Stimulated activated naive B cell treated with anti-CD40 and anti-IgM and Interleukin-4, amounts not matched to agents 10 μg/mL and 1 μg/mL and 100 μg/mL, for 72 hours (primary cell): ENCODE measurements around the gene KIAA0513.

Experiments
- ATAC-seq, 2 donors: fragments of 150-1000 bp; cut with Tn5 transposase; replicated peaks; 2 replicates each; pipeline ENCODE4 v1.10.0; 2021; ENCODE audit warnings: moderate library complexity in 1 of 2
- DNase-seq: peaks from one replicate; pipeline ENCODE4 v3.0.0; 2021
- H3K27ac Mint-ChIP-seq: one replicate; pipeline ENCODE4 v1.8.0; 2022; ENCODE audit warnings: mild to moderate bottlenecking, mixed read lengths
- H3K27me3 Mint-ChIP-seq, 2 donors: one replicate each; pipeline ENCODE4 v1.8.0; 2022; ENCODE audit warnings: mixed read lengths in 2 of 2
- H3K36me3 Mint-ChIP-seq, 2 donors: one replicate each; pipeline ENCODE4 v1.8.0; 2022; ENCODE audit warnings: mixed read lengths in 2 of 2, mild to moderate bottlenecking in 1 of 2
- H3K4me1 Mint-ChIP-seq, 2 donors: one replicate each; pipeline ENCODE4 v1.8.0; 2022; ENCODE audit warnings: mixed read lengths in 2 of 2, mild to moderate bottlenecking in 1 of 2
- H3K4me3 Mint-ChIP-seq, 2 donors: one replicate each; pipeline ENCODE4 v1.8.0; 2022; ENCODE audit warnings: mild to moderate bottlenecking in 2 of 2, mixed read lengths in 2 of 2, moderate library complexity in 1 of 2
- H3K9me3 Mint-ChIP-seq, 2 donors: one replicate each; pipeline ENCODE4 v1.8.0; 2022; ENCODE audit warnings: mixed read lengths in 2 of 2, mild to moderate bottlenecking in 1 of 2

Gene KIAA0513

GRCh38 chr16:85094176-85094805, 66.7 kb downstream of the KIAA0513 start:
- no peak for ATAC-seq
- no peaks in the 10 kb centered on the region for H3K36me3 Mint-ChIP-seq
- no peak overlapping the region for H3K27ac Mint-ChIP-seq
- H3K4me3 Mint-ChIP-seq: no peak overlapping the region
- no peaks in the 10 kb centered on the region for H3K4me1 Mint-ChIP-seq
- DNase-seq: no peak
- H3K27me3 Mint-ChIP-seq: peaks cover 0 to 17% of the 10 kb centered on the region in 2 donors
- H3K9me3 Mint-ChIP-seq: no peaks in the 10 kb centered on the region

- DNase-seq: no peak
- no peak overlapping the region for H3K27ac Mint-ChIP-seq
- H3K36me3 Mint-ChIP-seq: no peaks in the 10 kb centered on the region
- peaks cover 0 to 17% of the 10 kb centered on the region in 2 donors for H3K27me3 Mint-ChIP-seq
- no peak overlapping the region for H3K4me3 Mint-ChIP-seq
- no peak for ATAC-seq
- H3K9me3 Mint-ChIP-seq: no peaks in the 10 kb centered on the region
- H3K4me1 Mint-ChIP-seq: no peaks in the 10 kb centered on the region
Measured at GRCh38 chr16:85094812-85095211, 67.2 kb downstream of the KIAA0513 start.

- DNase-seq: no peak
- H3K4me3 Mint-ChIP-seq: no peak overlapping the region
Measured at GRCh38 chr16:85096921-85097320, 69.3 kb downstream of the KIAA0513 start.

GRCh38 chr16:85098565-85098964, 71.0 kb downstream of the KIAA0513 start:
- Mint-ChIP-seq H3K4me1 (peaks cover under 1 to 2% of the 10 kb centered on the region in 2 donors), H3K9me3 (no peaks in the 10 kb centered on the region), H3K27me3 (peaks cover 0 to 15% of the 10 kb centered on the region in 2 donors), H3K36me3 (no peaks in the 10 kb centered on the region), H3K27ac (no peak overlapping the region), H3K4me3 (no peak overlapping the region)
- ATAC-seq (no peak), DNase-seq (no peak)

More at GRCh38 chr16:85096921-85097320, 69.3 kb downstream of the KIAA0513 start:
- H3K4me1 Mint-ChIP-seq: no peaks in the 10 kb centered on the region
- no peak overlapping the region for H3K27ac Mint-ChIP-seq
- peaks cover 0 to 17% of the 10 kb centered on the region in 2 donors for H3K27me3 Mint-ChIP-seq
- H3K36me3 Mint-ChIP-seq: no peaks in the 10 kb centered on the region
- no peak for ATAC-seq
- no peaks in the 10 kb centered on the region for H3K9me3 Mint-ChIP-seq

GRCh38 chr16:85100265-85100664, 72.7 kb downstream of the KIAA0513 start:
- no peak overlapping the region for H3K4me3 Mint-ChIP-seq
- DNase-seq: no peak
- no peak for ATAC-seq
- no peaks in the 10 kb centered on the region for H3K9me3 Mint-ChIP-seq
- H3K27ac Mint-ChIP-seq: no peak overlapping the region
- H3K36me3 Mint-ChIP-seq: no peaks in the 10 kb centered on the region
- H3K27me3 Mint-ChIP-seq: no peaks in the 10 kb centered on the region
- H3K4me1 Mint-ChIP-seq: peaks cover 9 to 15% of the 10 kb centered on the region in 2 donors

- ATAC-seq (no peak), DNase-seq (no peak)
- Mint-ChIP-seq H3K4me1 (peaks cover 12 to 21% of the 10 kb centered on the region in 2 donors), H3K9me3 (no peaks in the 10 kb centered on the region), H3K27ac (no peak overlapping the region), H3K36me3 (no peaks in the 10 kb centered on the region), H3K4me3 (no peak overlapping the region), H3K27me3 (no peaks in the 10 kb centered on the region)
Measured at GRCh38 chr16:85101956-85102630, 74.5 kb downstream of the KIAA0513 start.

GRCh38 chr16:85103114-85104079, 75.8 kb downstream of the KIAA0513 start:
- no peak for ATAC-seq

GRCh38 chr16:85104147-85104546, 76.6 kb downstream of the KIAA0513 start:
- H3K9me3 Mint-ChIP-seq: no peaks in the 10 kb centered on the region
- no peaks in the 10 kb centered on the region for H3K36me3 Mint-ChIP-seq
- H3K27me3 Mint-ChIP-seq: no peaks in the 10 kb centered on the region
- DNase-seq (no peak), ATAC-seq (no peak)
- no peak overlapping the region for H3K27ac Mint-ChIP-seq
- no peak overlapping the region for H3K4me3 Mint-ChIP-seq
- H3K4me1 Mint-ChIP-seq: peaks cover 12 to 21% of the 10 kb centered on the region in 2 donors

More at GRCh38 chr16:85103114-85104079, 75.8 kb downstream of the KIAA0513 start:
- H3K4me1 Mint-ChIP-seq: peaks cover 12 to 21% of the 10 kb centered on the region in 2 donors
- no peak overlapping the region for H3K4me3 Mint-ChIP-seq
- H3K36me3 Mint-ChIP-seq: no peaks in the 10 kb centered on the region
- no peaks in the 10 kb centered on the region for H3K27me3 Mint-ChIP-seq
- no peak for DNase-seq
- H3K9me3 Mint-ChIP-seq: no peaks in the 10 kb centered on the region
- H3K27ac Mint-ChIP-seq: no peak overlapping the region

GRCh38 chr16:85104821-85105391, 77.3 kb downstream of the KIAA0513 start:
- DNase-seq (no peak), ATAC-seq (peak; percentile 82 to 84)
- H3K27ac Mint-ChIP-seq: peak overlapping the region; percentile 93
- peak overlapping the region in 1 of 2 donors; percentile 11 for H3K4me3 Mint-ChIP-seq
- no peaks in the 10 kb centered on the region for H3K27me3 Mint-ChIP-seq
- no peaks in the 10 kb centered on the region for H3K36me3 Mint-ChIP-seq
- peaks cover 12 to 21% of the 10 kb centered on the region in 2 donors for H3K4me1 Mint-ChIP-seq
- H3K9me3 Mint-ChIP-seq: no peaks in the 10 kb centered on the region

- no peaks in the 10 kb centered on the region for H3K36me3 Mint-ChIP-seq
- H3K4me1 Mint-ChIP-seq: peaks cover 12 to 21% of the 10 kb centered on the region in 2 donors
- H3K9me3 Mint-ChIP-seq: no peaks in the 10 kb centered on the region
- ATAC-seq (peak in 1 of 2 donors; percentile 12), DNase-seq (no peak)
- no peaks in the 10 kb centered on the region for H3K27me3 Mint-ChIP-seq
- H3K27ac Mint-ChIP-seq: no peak overlapping the region
- no peak overlapping the region for H3K4me3 Mint-ChIP-seq
Measured at GRCh38 chr16:85105475-85105874, 77.9 kb downstream of the KIAA0513 start.

GRCh38 chr16:85107083-85107482, 79.5 kb downstream of the KIAA0513 start:
- Mint-ChIP-seq H3K4me1 (peaks cover 12 to 21% of the 10 kb centered on the region in 2 donors), H3K4me3 (no peak overlapping the region), H3K36me3 (no peaks in the 10 kb centered on the region), H3K27me3 (no peaks in the 10 kb centered on the region), H3K27ac (no peak overlapping the region), H3K9me3 (no peaks in the 10 kb centered on the region)
- no peak for ATAC-seq
- DNase-seq: no peak

- H3K27ac Mint-ChIP-seq: no peak overlapping the region
- no peaks in the 10 kb centered on the region for H3K27me3 Mint-ChIP-seq
- no peak for DNase-seq
- H3K4me1 Mint-ChIP-seq: peaks cover 12 to 21% of the 10 kb centered on the region in 2 donors
- no peaks in the 10 kb centered on the region for H3K36me3 Mint-ChIP-seq
- H3K9me3 Mint-ChIP-seq: no peaks in the 10 kb centered on the region
- no peak for ATAC-seq
- H3K4me3 Mint-ChIP-seq: no peak overlapping the region
Measured at GRCh38 chr16:85107532-85107931, 79.9 kb downstream of the KIAA0513 start.

GRCh38 chr16:85110105-85110504, 82.5 kb downstream of the KIAA0513 start:
- H3K9me3 Mint-ChIP-seq: peaks cover 0 to 1% of the 10 kb centered on the region in 2 donors
- no peak overlapping the region for H3K27ac Mint-ChIP-seq
- peaks cover 8 to 14% of the 10 kb centered on the region in 2 donors for H3K4me1 Mint-ChIP-seq
- no peaks in the 10 kb centered on the region for H3K36me3 Mint-ChIP-seq
- ATAC-seq: no peak
- no peaks in the 10 kb centered on the region for H3K27me3 Mint-ChIP-seq
- DNase-seq: no peak
- H3K4me3 Mint-ChIP-seq: no peak overlapping the region

GRCh38 chr16:85111184-85111583, 83.6 kb downstream of the KIAA0513 start:
- H3K27me3 Mint-ChIP-seq: no peaks in the 10 kb centered on the region
- peaks cover 5 to 9% of the 10 kb centered on the region in 2 donors for H3K4me1 Mint-ChIP-seq
- no peak for DNase-seq
- H3K4me3 Mint-ChIP-seq: no peak overlapping the region
- ATAC-seq: no peak
- H3K9me3 Mint-ChIP-seq: peaks cover 0 to 1% of the 10 kb centered on the region in 2 donors
- no peak overlapping the region for H3K27ac Mint-ChIP-seq
- H3K36me3 Mint-ChIP-seq: no peaks in the 10 kb centered on the region
